ENCODE results near the gene ANKRD36.
"Not testable (repeated sequence)": the region's sequence is repeated elsewhere in the genome, so short reads cannot be mapped to it uniquely, and the experiment has no call there.

GRCh38 chr2:97180391-97180790 is 67.4 kb downstream of the ANKRD36 start:
- not testable (repeated sequence) for TF ChIP-seq CTCF (conservative IDR thresholded peaks at IDR 0.05; ENCODE audit: low read depth in 2 of 2); EZH2 (IDR thresholded peaks at IDR 0.05; ENCODE audit: low read depth, unreplicated experiment); EZH2phosphoT487 (IDR thresholded peaks at IDR 0.05; ENCODE audit: unreplicated experiment); JUNB (IDR thresholded peaks at IDR 0.05; ENCODE audit: unreplicated experiment); CREB1 (CRISPR knock-in tag; IDR thresholded peaks at IDR 0.05; ENCODE audit: low read depth); NANOG (IDR thresholded peaks at IDR 0.05; ENCODE audit: borderline replicate concordance); ZNF462 (CRISPR knock-in tag; IDR thresholded peaks at IDR 0.05); POLR2AphosphoS5 (IDR thresholded peaks at IDR 0.05; ENCODE audit: low read depth)
